H1 (cell line): Measurements from ENCODE around the gene SPATA32. TPM values are rescaled to one million over a fixed set of nuclear protein-coding genes. Genes with fewer than 3 reads are reported as not detected.

Source experiments
- CTCF ChIA-PET: fragments of 300-600 bp; sonication (Branson Sonifier 250); formaldehyde crosslinking; loops from one replicate; lab custom pipeline; 2021; ENCODE audit not compliant: partially characterized antibody; lab: Charles Lee
- POLR2A ChIA-PET: fragments of 300-600 bp; sonication (Branson Sonifier 250); formaldehyde crosslinking; loops from one replicate; lab custom pipeline; 2021; ENCODE audit warnings: inconsistent platforms; ENCODE audit not compliant: partially characterized antibody; lab: Charles Lee
- DNase-seq, 2 experiments: peaks; one replicate each; pipeline versions ENCODE4 v3.0.0 to v3.0.0-alpha.2; 2010 to 2022; ENCODE audit warnings: low spot score in 2 of 2, low read depth in 1 of 2, mixed read lengths in 1 of 2
- FAIRE-seq: peaks from 2 replicates; lab custom pipeline; 2011; peaks lifted over from hg19 to GRCh38; lab: Jason Lieb, UNC
- H2AFZ ChIP-seq: 2 replicates; pipeline ENCODE4 v1.8.1; 2012; ENCODE audit warnings: low read length, inconsistent platforms
- H2AK5ac ChIP-seq: 2 replicates; pipeline ENCODE4 v1.6.1; 2013; ENCODE audit warnings: low read depth, low read length
- H2BK120ac ChIP-seq: replicated peaks from 2 replicates; pipeline ENCODE3; 2013; ENCODE audit warnings: low read depth, low read length, inconsistent platforms
- H2BK12ac ChIP-seq: 2 replicates; pipeline ENCODE4 v1.6.1; 2013; ENCODE audit warnings: low read depth, low read length
- H2BK15ac ChIP-seq: 2 replicates; pipeline ENCODE4 v1.6.1; 2013; ENCODE audit warnings: low read length
- H2BK20ac ChIP-seq: 2 replicates; pipeline ENCODE4 v1.6.1; 2013; ENCODE audit warnings: low read length
- H2BK5ac ChIP-seq: 2 replicates; pipeline ENCODE4 v1.6.1; 2013; ENCODE audit warnings: low read depth, low read length
- H3K14ac ChIP-seq: 2 replicates; pipeline ENCODE4 v1.6.1; 2013; ENCODE audit warnings: inconsistent platforms; ENCODE audit not compliant: insufficient read length
- H3K18ac ChIP-seq: 2 replicates; pipeline ENCODE4 v1.6.1; 2013; ENCODE audit warnings: low read length; ENCODE audit errors: extremely low read depth
- H3K23ac ChIP-seq: 2 replicates; pipeline ENCODE4 v1.6.1; 2013; ENCODE audit warnings: inconsistent platforms; ENCODE audit not compliant: insufficient read length
- H3K23me2 ChIP-seq: 2 replicates; pipeline ENCODE4 v1.6.1; 2013; ENCODE audit warnings: low read depth, low read length
- H3K27ac ChIP-seq: 2 replicates; pipeline ENCODE4 v1.6.1; 2011; ENCODE audit warnings: low read depth, low read length, inconsistent platforms
- H3K27me3 ChIP-seq, 4 experiments: replicated peaks in 1 of 4; 1 replicate in 1 of 4; 2 replicates in 3 of 4; pipeline versions ENCODE4 v1.6.1 to v1.8.1; 2011 to 2013; ENCODE audit warnings: low read length in 3 of 4, mild to moderate bottlenecking in 3 of 4, inconsistent platforms in 2 of 4, mixed read lengths in 2 of 4, moderate library complexity in 1 of 4; ENCODE audit not compliant: control insufficient read depth in 3 of 4, insufficient read depth in 3 of 4; ENCODE audit errors: extremely low read depth in 1 of 4
- H3K36me3 ChIP-seq, 4 experiments: 2 replicates each; pipeline versions ENCODE4 v1.6.1 to v1.8.1; 2011 to 2013; ENCODE audit warnings: mild to moderate bottlenecking in 4 of 4, low read length in 3 of 4, moderate library complexity in 2 of 4, control low read depth in 1 of 4, inconsistent platforms in 1 of 4; ENCODE audit not compliant: insufficient read depth in 4 of 4, control insufficient read depth in 2 of 4
- H3K4ac ChIP-seq: replicated peaks from 2 replicates; pipeline ENCODE3; 2013; ENCODE audit warnings: low read length, low read depth, mixed read lengths, inconsistent platforms; ENCODE audit not compliant: insufficient read length
- H3K4me1 ChIP-seq, 4 experiments: replicated peaks in 1 of 4; 1 replicate in 1 of 4; 2 replicates in 3 of 4; pipeline versions ENCODE4 v1.6.1 to v1.8.1; 2011 to 2013; ENCODE audit warnings: low read length in 3 of 4, inconsistent platforms in 2 of 4, mixed read lengths in 1 of 4; ENCODE audit not compliant: insufficient read depth in 4 of 4, control insufficient read depth in 3 of 4
- H3K4me2 ChIP-seq, 2 experiments: 2 replicates each; pipeline versions ENCODE4 v1.6.1 to v1.8.1; 2011 to 2013; ENCODE audit warnings: low read depth in 2 of 2, low read length in 2 of 2, control low read depth in 1 of 2, inconsistent platforms in 1 of 2, mild to moderate bottlenecking in 1 of 2; ENCODE audit not compliant: insufficient read depth in 1 of 2
- H3K4me3 ChIP-seq, 4 experiments: fragments of 200-600, 300-600 bp in 1 of 4; sonication (generic), shearing (Covaris generic), sonication (Bioruptor Twin) in 1 of 4; 2 replicates each; pipeline versions ENCODE4 v1.5.1 to v1.8.1; 2011 to 2016; ENCODE audit warnings: low read length in 4 of 4, low read depth in 3 of 4, control low read depth in 2 of 4, inconsistent platforms in 2 of 4, mild to moderate bottlenecking in 2 of 4, mixed read lengths in 1 of 4, moderate library complexity in 1 of 4; ENCODE audit not compliant: insufficient read depth in 2 of 4; ENCODE audit errors: extremely low read depth in 1 of 4
- H3K56ac ChIP-seq: replicated peaks from 2 replicates; pipeline ENCODE3; 2013; ENCODE audit warnings: low read depth, mild to moderate bottlenecking, mixed read lengths, low read length, inconsistent platforms; ENCODE audit not compliant: insufficient read length
- H3K79me1 ChIP-seq: 2 replicates; pipeline ENCODE4 v1.6.1; 2013; ENCODE audit warnings: low read depth, low read length, control low read depth
- H3K79me2 ChIP-seq, 2 experiments: 2 replicates each; pipeline versions ENCODE4 v1.6.1 to v1.8.1; 2012 to 2013; ENCODE audit warnings: low read length in 2 of 2, mild to moderate bottlenecking in 2 of 2, inconsistent platforms in 1 of 2; ENCODE audit not compliant: insufficient read depth in 2 of 2, control insufficient read depth in 1 of 2
- H3K9ac ChIP-seq, 4 experiments: replicated peaks in 1 of 4; 1 replicate in 1 of 4; 2 replicates in 3 of 4; pipeline versions ENCODE4 v1.6.1 to v1.8.1; 2011 to 2013; ENCODE audit warnings: low read depth in 3 of 4, low read length in 3 of 4, control low read depth in 2 of 4, mild to moderate bottlenecking in 2 of 4, moderate library complexity in 2 of 4, inconsistent platforms in 1 of 4; ENCODE audit errors: extremely low read depth in 1 of 4
- H3K9me3 ChIP-seq, 2 experiments: 2 replicates each; pipeline versions ENCODE4 v1.6.1 to v1.8.1; 2012 to 2013; ENCODE audit warnings: mild to moderate bottlenecking in 2 of 2, moderate library complexity in 2 of 2, control low read depth in 1 of 2, inconsistent platforms in 1 of 2, low read depth in 1 of 2, low read length in 1 of 2, mixed read lengths in 1 of 2; ENCODE audit not compliant: insufficient read depth in 2 of 2
- H4K20me1 ChIP-seq, 2 experiments: replicated peaks in 1 of 2; 2 replicates each; pipeline versions ENCODE3 to v1.8.1; 2011 to 2013; ENCODE audit warnings: inconsistent platforms in 2 of 2, low read length in 2 of 2, mild to moderate bottlenecking in 1 of 2; ENCODE audit not compliant: insufficient read depth in 2 of 2, control insufficient read depth in 1 of 2
- H4K5ac ChIP-seq: 2 replicates; pipeline ENCODE4 v1.6.1; 2013; ENCODE audit warnings: low read length, low read depth, mixed read lengths, inconsistent platforms; ENCODE audit not compliant: insufficient read length
- H4K8ac ChIP-seq: 2 replicates; pipeline ENCODE4 v1.8.0; 2013; ENCODE audit warnings: mild to moderate bottlenecking, moderate library complexity, low read length, inconsistent platforms; ENCODE audit not compliant: insufficient read depth; ENCODE audit errors: extremely low read depth
- H4K91ac ChIP-seq: replicated peaks from 2 replicates; pipeline ENCODE3; 2013; ENCODE audit warnings: low read length, mixed read lengths, inconsistent platforms; ENCODE audit not compliant: insufficient read length
- EZH2 ChIP-seq: fragments of 200-600 bp; sonication (generic); IDR thresholded peaks from 2 replicates; pipeline ENCODE4 v1.7.1; 2012; ENCODE audit warnings: low read depth, mild to moderate bottlenecking, moderate library complexity, low read length, inconsistent platforms; ENCODE audit not compliant: severe bottlenecking
- GABPA ChIP-seq: IDR thresholded peaks from 2 replicates; pipeline ENCODE4 v1.6.1; 2011; ENCODE audit warnings: mild to moderate bottlenecking, low read length, moderate library complexity, borderline replicate concordance; ENCODE audit not compliant: insufficient read depth
- KDM5A ChIP-seq: fragments of 200-600 bp; IDR thresholded peaks from 2 replicates; pipeline ENCODE4 v1.7.1; 2012; ENCODE audit warnings: mild to moderate bottlenecking, low read length, inconsistent platforms, mixed read lengths
- SUZ12 ChIP-seq: fragments of 200-600 bp; sonication (generic); IDR thresholded peaks from 2 replicates; pipeline ENCODE4 v1.6.1; 2012; ENCODE audit warnings: mild to moderate bottlenecking, inconsistent platforms, low read length, moderate library complexity, mixed read lengths
- WGBS, 2 experiments: shearing (Covaris generic) in 1 of 2; methylation state at CpG; one replicate each; pipeline versions ENCODE4 v1.1.6 to v1.1.7; 2013 to 2015; ENCODE audit warnings: low lambda C conversion rate in 2 of 2, mixed read lengths in 2 of 2, inconsistent platforms in 1 of 2, low coverage in 1 of 2, missing lambda C conversion rate in 1 of 2; ENCODE audit not compliant: insufficient replicate concordance in 2 of 2, insufficient coverage in 1 of 2, insufficient read length in 1 of 2; ENCODE audit errors: extremely low coverage in 1 of 2, missing lambda C conversion rate in 1 of 2; 5-methylcytosine and 5-hydroxymethylcytosine counted together
- polyA plus RNA-seq, 7 experiments: library from polyadenylated mRNA; depleted of rRNA in 3 of 7; stranded (reverse) in 5 of 7; unstranded in 2 of 7; fragments of >200 nt in 5 of 7; fragments of 200-250 nt in 2 of 7; gene quantifications; 1 replicate in 5 of 7; 2 replicates in 1 of 7; 4 replicates in 1 of 7; pipeline versions ENCODE4 v1.2.1 to v1.2.3, GENCODE V29; 2011 to 2013; ENCODE audit warnings: missing spikeins in 2 of 7, mixed read lengths in 2 of 7
- total RNA-seq: library from RNA; stranded (reverse); fragmentation: NEBNext Ultra II Directional; extraction: Animal tissue kit (Norgen Biotek cat#: 25700); gene quantifications from 2 replicates; pipeline ENCODE4 v1.2.1, GENCODE V29; 2021

The SPATA32 gene
- total and polyA plus RNA-seq, 2 of the 8 experiments (the other 6 are each of a cell fraction or from before 2014, with no cell fraction given), result 0.24 TPM; not detected in 1

- no peaks in the 10 kb centered on the region for H3K23me2 ChIP-seq
- 0 out of 8 replicates have a peak, but pooled peaks cover 0 to 3% (median 0%) of the 10 kb centered on the region in 4 experiments for H3K36me3 ChIP-seq
- peak overlapping the region in 1 of 4 experiments; percentile 21; a peak in 1 of 7 replicates for H3K9ac ChIP-seq
- no peak overlapping the region for H2BK15ac ChIP-seq
- no peak for TF ChIP-seq GABPA
- no peak for TF ChIP-seq EZH2
- no peak for TF ChIP-seq SUZ12
- no peak for TF ChIP-seq KDM5A
- TF ChIP-seq, all 59 proteins: peak for 0
- Histone ChIP-seq H4K91ac (no peak overlapping the region), H3K4me2 (no peak overlapping the region), H2BK120ac (no peak overlapping the region), H3K4ac (no peak overlapping the region), H3K79me2 (peaks cover 0 to 4% of the 10 kb centered on the region in 2 experiments; a peak in 1 of 4 replicates), H3K4me3 (no peak overlapping the region), H3K18ac (no peak overlapping the region), H4K20me1 (peaks cover 3 to 4% of the 10 kb centered on the region in 2 experiments), H4K5ac (no peak overlapping the region), H3K27ac (no peak overlapping the region), H3K27me3 (no peaks in the 10 kb centered on the region), H4K8ac (no peak overlapping the region), H2BK12ac (no peak overlapping the region), H2BK5ac (no peak overlapping the region), H3K56ac (no peak overlapping the region), H3K4me1 (peaks cover 0 to 5% (median 0%) of the 10 kb centered on the region in 4 experiments; a peak in 1 of 7 replicates), H3K23ac (no peak overlapping the region), H2BK20ac (no peak overlapping the region), H3K9me3 (no peaks in the 10 kb centered on the region), H2AK5ac (no peak overlapping the region), H3K79me1 (peaks cover 15% of the 10 kb centered on the region), H3K14ac (no peak overlapping the region), H2AFZ (no peak overlapping the region)
- FAIRE-seq (no peak), DNase-seq (no peak)
- 82% methylated on average over 12 of the region's 12 CpGs; no CpG with 5 or more reads in 1 of the 2 experiments for WGBS, 2 experiments
- CTCF ChIA-PET, result interaction anchor here (0.5 to 4.6 kb wide), 18 partner anchors 9 to 399 kb away, joined by 3 to 35 read pairs (median 4); partner anchors contain the start of gene ACBD4
- POLR2A ChIA-PET, result interaction anchor here (1.5 kb wide), 2 partner anchors 20 to 45 kb away, joined by 3 to 4 read pairs; no protein-coding TSS in a partner anchor
Measured at GRCh38 chr17:45292696-45293412, 31.0 kb upstream of the SPATA32 start.
